HL-60/S4 treated with retinoic acid at 250 ng/mL for 4 days and 3 days (cell line): ENCODE measurements around the gene UNC5A.

Source experiments
- in situ Hi-C: fragments of 300-500 bp; cut with MboI; formaldehyde crosslinking; loops from 2 replicates; pipeline ENCODE4 v1.7.0; 2022; ENCODE audit warnings: low sequenced_read_pairs

UNC5A gene

GRCh38 chr5:176819476-176819875 lies 9.1 kb downstream of the UNC5A start:
- in situ Hi-C loops, result no loop called here

GRCh38 chr5:176820937-176821336 lies 10.6 kb downstream of the UNC5A start:
- in situ Hi-C loops, result no loop called here

GRCh38 chr5:176821441-176821840 lies 11.1 kb downstream of the UNC5A start:
- in situ Hi-C loops, result no loop called here

- in situ Hi-C loops, result no loop called here
These were observed 11.9 kb downstream of the UNC5A start for GRCh38 chr5:176822041-176822792.

GRCh38 chr5:176822793-176823481 lies 12.6 kb downstream of the UNC5A start:
- in situ Hi-C loops, result no loop called here

GRCh38 chr5:176823869-176824412 lies 13.6 kb downstream of the UNC5A start:
- in situ Hi-C loops, result no loop called here

GRCh38 chr5:176824604-176825003 lies 14.2 kb downstream of the UNC5A start:
- in situ Hi-C loops, result no loop called here

- in situ Hi-C loops, result no loop called here
These were observed 14.9 kb downstream of the UNC5A start for GRCh38 chr5:176825234-176825633.

GRCh38 chr5:176825957-176826356 lies 15.6 kb downstream of the UNC5A start:
- in situ Hi-C loops, result no loop called here

GRCh38 chr5:176827736-176828414 lies 17.5 kb downstream of the UNC5A start:
- in situ Hi-C loops, result no loop called here

- in situ Hi-C loops, result no loop called here
These were observed 19.0 kb downstream of the UNC5A start for GRCh38 chr5:176829320-176829719.

- in situ Hi-C loops, result no loop called here
These were observed 20.1 kb downstream of the UNC5A start for GRCh38 chr5:176830422-176830994.

GRCh38 chr5:176830995-176831423 lies 20.6 kb downstream of the UNC5A start:
- in situ Hi-C loops, result no loop called here

GRCh38 chr5:176831425-176831824 lies 21.1 kb downstream of the UNC5A start:
- in situ Hi-C loops, result no loop called here

GRCh38 chr5:176832162-176832561 lies 21.8 kb downstream of the UNC5A start:
- in situ Hi-C loops, result no loop called here

GRCh38 chr5:176833286-176833685 lies 22.9 kb downstream of the UNC5A start:
- in situ Hi-C loops, result no loop called here

- in situ Hi-C loops, result no loop called here
These were observed 25.6 kb downstream of the UNC5A start for GRCh38 chr5:176835918-176836317.

- in situ Hi-C loops, result no loop called here
These were observed 26.7 kb downstream of the UNC5A start for GRCh38 chr5:176836811-176837706.

GRCh38 chr5:176837707-176838115 lies 27.4 kb downstream of the UNC5A start:
- in situ Hi-C loops, result no loop called here

- in situ Hi-C loops, result no loop called here
These were observed 33.3 kb downstream of the UNC5A start for GRCh38 chr5:176843673-176844072.
